Measurements from ENCODE around the gene KRTAP9-3.

DNA sequence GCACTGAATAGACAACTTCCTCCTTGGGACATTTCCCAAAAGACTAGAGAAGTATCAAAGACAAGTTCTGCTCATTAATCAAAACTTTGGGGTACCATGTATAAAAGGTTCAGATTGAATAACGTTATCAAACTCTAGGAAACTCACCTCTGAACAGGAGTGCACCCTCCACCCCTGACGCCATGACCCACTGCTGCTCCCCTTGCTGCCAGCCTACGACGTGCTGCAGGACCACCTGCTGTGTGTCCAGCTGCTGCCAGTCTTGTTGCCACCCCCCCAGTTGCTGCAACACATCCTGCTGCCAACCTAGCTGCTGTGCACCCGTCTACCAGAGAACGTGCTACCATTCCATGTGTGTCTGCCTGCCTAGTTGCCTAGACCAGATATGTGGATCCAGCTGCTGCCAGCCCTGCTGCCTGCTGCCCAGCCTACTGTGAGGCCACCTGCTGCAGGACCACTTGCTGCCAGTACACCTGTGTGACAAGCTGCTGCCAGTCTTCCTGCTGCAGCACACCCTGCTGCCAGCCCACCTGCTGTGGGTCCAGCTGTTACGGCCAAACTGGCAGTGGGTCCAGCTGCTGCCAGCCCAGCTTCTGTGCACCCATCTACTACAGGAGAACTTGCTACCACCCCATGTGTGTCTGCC is 19.6 kb upstream of the KRTAP9-3 start:
- TF ChIP-seq POLR2AphosphoS5 (IDR thresholded peaks at IDR 0.05) (no peak), EP300 (IDR thresholded peaks at IDR 0.05) (no peak)
